HEK293T (cell line): ENCODE results near the gene KLF4.

Source experiments
- BHLHE40 ChIP-seq: fragments of 450-650 bp; IDR thresholded peaks from 2 replicates; pipeline ENCODE4 v1.6.1; 2016; ENCODE audit warnings: mild to moderate bottlenecking, moderate library complexity, borderline replicate concordance
- NFRKB ChIP-seq: fragments of 450-650 bp; IDR thresholded peaks from 2 replicates; pipeline ENCODE4 v1.6.1; 2016; ENCODE audit warnings: mild to moderate bottlenecking, moderate library complexity
- SP1 ChIP-seq: fragments of 450-650 bp; IDR thresholded peaks from 2 replicates; pipeline ENCODE4 v1.6.1; 2017

- TF ChIP-seq NFRKB = no peak
- TF ChIP-seq BHLHE40 = no peak
- no peak for TF ChIP-seq SP1
These were observed 2.7 kb downstream of the KLF4 start for GRCh38 chr9:107486674-107487520.
